HEK293 (cell line): ENCODE data around the gene PPIP5K2.
A peak's percentile ranks its signal among the peaks of the same experiment; 100 is the strongest.

Experiments
- ZNF10 ChIP-seq: fragments of 450-650 bp; formaldehyde crosslinking; IDR thresholded peaks from 2 replicates; pipeline ENCODE4 v1.5.1; 2017; ENCODE audit warnings: missing biosample characterization, missing genetic modification characterization
- ZNF121 ChIP-seq: fragments of 450-650 bp; formaldehyde crosslinking; IDR thresholded peaks from 2 replicates; pipeline ENCODE4 v1.5.1; 2016; ENCODE audit warnings: missing biosample characterization, missing genetic modification characterization
- ZNF157 ChIP-seq: fragments of 450-650 bp; formaldehyde crosslinking; IDR thresholded peaks from 2 replicates; pipeline ENCODE4 v1.5.1; 2016; ENCODE audit warnings: missing biosample characterization, missing genetic modification characterization
- ZNF184 ChIP-seq: fragments of 450-650 bp; IDR thresholded peaks from 2 replicates; pipeline ENCODE4 v1.5.1; 2018; ENCODE audit warnings: missing biosample characterization, mild to moderate bottlenecking, missing genetic modification characterization
- ZNF26 ChIP-seq: fragments of 450-650 bp; formaldehyde crosslinking; IDR thresholded peaks from 2 replicates; pipeline ENCODE4 v1.5.1; 2016; ENCODE audit warnings: missing biosample characterization, missing genetic modification characterization
- ZNF366 ChIP-seq: fragments of 450-650 bp; formaldehyde crosslinking; conservative IDR thresholded peaks from 2 replicates; pipeline ENCODE4 v1.5.1; 2016; ENCODE audit warnings: missing biosample characterization, missing genetic modification characterization
- ZNF501 ChIP-seq: fragments of 450-650 bp; formaldehyde crosslinking; IDR thresholded peaks from 2 replicates; pipeline ENCODE4 v1.5.1; 2016; ENCODE audit warnings: missing biosample characterization, missing genetic modification characterization
- ZNF623 ChIP-seq: fragments of 450-650 bp; formaldehyde crosslinking; IDR thresholded peaks from 2 replicates; pipeline ENCODE4 v1.5.1; 2016; ENCODE audit warnings: missing biosample characterization, missing genetic modification characterization
- ZNF843 ChIP-seq: fragments of 450-650 bp; formaldehyde crosslinking; IDR thresholded peaks from 2 replicates; pipeline ENCODE4 v1.5.1; 2016; ENCODE audit warnings: missing biosample characterization, missing genetic modification characterization
- TF ChIP-seq, protein P1 (sequence below): fragments of 450-650 bp; formaldehyde crosslinking; IDR thresholded peaks from 2 replicates; pipeline ENCODE4 v1.5.1; 2016; ENCODE audit warnings: missing biosample characterization, missing genetic modification characterization
- TF ChIP-seq, protein P2 (sequence below): fragments of 450-650 bp; IDR thresholded peaks from 2 replicates; pipeline ENCODE4 v1.5.1; 2018; ENCODE audit warnings: missing biosample characterization, mild to moderate bottlenecking, missing genetic modification characterization
- TF ChIP-seq, protein P3 (sequence below): fragments of 450-650 bp; formaldehyde crosslinking; IDR thresholded peaks from 2 replicates; pipeline ENCODE4 v1.5.1; 2016; ENCODE audit warnings: missing biosample characterization, missing genetic modification characterization

GRCh38 chr5:103139264-103139865 lies 19.3 kb downstream of the PPIP5K2 start:
- TF ChIP-seq, protein P1, sequence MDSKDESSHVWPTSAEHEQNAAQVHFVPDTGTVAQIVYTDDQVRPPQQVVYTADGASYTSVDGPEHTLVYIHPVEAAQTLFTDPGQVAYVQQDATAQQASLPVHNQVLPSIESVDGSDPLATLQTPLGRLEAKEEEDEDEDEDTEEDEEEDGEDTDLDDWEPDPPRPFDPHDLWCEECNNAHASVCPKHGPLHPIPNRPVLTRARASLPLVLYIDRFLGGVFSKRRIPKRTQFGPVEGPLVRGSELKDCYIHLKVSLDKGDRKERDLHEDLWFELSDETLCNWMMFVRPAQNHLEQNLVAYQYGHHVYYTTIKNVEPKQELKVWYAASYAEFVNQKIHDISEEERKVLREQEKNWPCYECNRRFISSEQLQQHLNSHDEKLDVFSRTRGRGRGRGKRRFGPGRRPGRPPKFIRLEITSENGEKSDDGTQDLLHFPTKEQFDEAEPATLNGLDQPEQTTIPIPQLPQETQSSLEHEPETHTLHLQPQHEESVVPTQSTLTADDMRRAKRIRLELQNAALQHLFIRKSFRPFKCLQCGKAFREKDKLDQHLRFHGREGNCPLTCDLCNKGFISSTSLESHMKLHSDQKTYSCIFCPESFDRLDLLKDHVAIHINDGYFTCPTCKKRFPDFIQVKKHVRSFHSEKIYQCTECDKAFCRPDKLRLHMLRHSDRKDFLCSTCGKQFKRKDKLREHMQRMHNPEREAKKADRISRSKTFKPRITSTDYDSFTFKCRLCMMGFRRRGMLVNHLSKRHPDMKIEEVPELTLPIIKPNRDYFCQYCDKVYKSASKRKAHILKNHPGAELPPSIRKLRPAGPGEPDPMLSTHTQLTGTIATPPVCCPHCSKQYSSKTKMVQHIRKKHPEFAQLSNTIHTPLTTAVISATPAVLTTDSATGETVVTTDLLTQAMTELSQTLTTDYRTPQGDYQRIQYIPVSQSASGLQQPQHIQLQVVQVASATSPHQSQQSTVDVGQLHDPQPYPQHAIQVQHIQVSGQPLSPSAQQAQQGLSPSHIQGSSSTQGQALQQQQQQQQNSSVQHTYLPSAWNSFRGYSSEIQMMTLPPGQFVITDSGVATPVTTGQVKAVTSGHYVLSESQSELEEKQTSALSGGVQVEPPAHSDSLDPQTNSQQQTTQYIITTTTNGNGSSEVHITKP (tag by site-specific recombination), result no peak
- TF ChIP-seq ZNF121 (tag by site-specific recombination) (no peak), ZNF501 (no peak), ZNF623 (tag by site-specific recombination) (no peak), ZNF843 (tag by site-specific recombination) (no peak), ZNF184 (tag by site-specific recombination) (no peak), ZNF26 (no peak), ZNF366 (tag by site-specific recombination) (no peak), ZNF157 (tag by site-specific recombination) (no peak), ZNF10 (tag by site-specific recombination) (no peak)
- TF ChIP-seq, protein P2, sequence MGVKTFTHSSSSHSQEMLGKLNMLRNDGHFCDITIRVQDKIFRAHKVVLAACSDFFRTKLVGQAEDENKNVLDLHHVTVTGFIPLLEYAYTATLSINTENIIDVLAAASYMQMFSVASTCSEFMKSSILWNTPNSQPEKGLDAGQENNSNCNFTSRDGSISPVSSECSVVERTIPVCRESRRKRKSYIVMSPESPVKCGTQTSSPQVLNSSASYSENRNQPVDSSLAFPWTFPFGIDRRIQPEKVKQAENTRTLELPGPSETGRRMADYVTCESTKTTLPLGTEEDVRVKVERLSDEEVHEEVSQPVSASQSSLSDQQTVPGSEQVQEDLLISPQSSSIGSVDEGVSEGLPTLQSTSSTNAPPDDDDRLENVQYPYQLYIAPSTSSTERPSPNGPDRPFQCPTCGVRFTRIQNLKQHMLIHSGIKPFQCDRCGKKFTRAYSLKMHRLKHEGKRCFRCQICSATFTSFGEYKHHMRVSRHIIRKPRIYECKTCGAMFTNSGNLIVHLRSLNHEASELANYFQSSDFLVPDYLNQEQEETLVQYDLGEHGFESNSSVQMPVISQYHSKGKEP (tag by site-specific recombination), result no peak
- TF ChIP-seq, protein P3, sequence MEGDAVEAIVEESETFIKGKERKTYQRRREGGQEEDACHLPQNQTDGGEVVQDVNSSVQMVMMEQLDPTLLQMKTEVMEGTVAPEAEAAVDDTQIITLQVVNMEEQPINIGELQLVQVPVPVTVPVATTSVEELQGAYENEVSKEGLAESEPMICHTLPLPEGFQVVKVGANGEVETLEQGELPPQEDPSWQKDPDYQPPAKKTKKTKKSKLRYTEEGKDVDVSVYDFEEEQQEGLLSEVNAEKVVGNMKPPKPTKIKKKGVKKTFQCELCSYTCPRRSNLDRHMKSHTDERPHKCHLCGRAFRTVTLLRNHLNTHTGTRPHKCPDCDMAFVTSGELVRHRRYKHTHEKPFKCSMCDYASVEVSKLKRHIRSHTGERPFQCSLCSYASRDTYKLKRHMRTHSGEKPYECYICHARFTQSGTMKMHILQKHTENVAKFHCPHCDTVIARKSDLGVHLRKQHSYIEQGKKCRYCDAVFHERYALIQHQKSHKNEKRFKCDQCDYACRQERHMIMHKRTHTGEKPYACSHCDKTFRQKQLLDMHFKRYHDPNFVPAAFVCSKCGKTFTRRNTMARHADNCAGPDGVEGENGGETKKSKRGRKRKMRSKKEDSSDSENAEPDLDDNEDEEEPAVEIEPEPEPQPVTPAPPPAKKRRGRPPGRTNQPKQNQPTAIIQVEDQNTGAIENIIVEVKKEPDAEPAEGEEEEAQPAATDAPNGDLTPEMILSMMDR, result peak; percentile 53; the same call in 1 of the 2 replicates
